Neural crest cell (in vitro differentiated cells): Measurements from ENCODE around the gene CREG1. TPM values are rescaled to one million over a fixed set of nuclear protein-coding genes. Genes with fewer than 3 reads are reported as not detected.

Experiments used
- DNase-seq: peaks from one replicate; pipeline ENCODE4 v3.0.0; 2021; ENCODE audit warnings: low read depth, mixed read lengths, low spot score
- H3K27ac Mint-ChIP-seq: one replicate; pipeline ENCODE4 v1.8.0; 2021; ENCODE audit warnings: mild to moderate bottlenecking, mixed read lengths; ENCODE audit not compliant: unreplicated experiment
- H3K27me3 Mint-ChIP-seq: 2 replicates; pipeline ENCODE4 v1.8.0; 2021; ENCODE audit warnings: low read depth, mild to moderate bottlenecking, mixed read lengths
- H3K36me3 Mint-ChIP-seq: 2 replicates; pipeline ENCODE4 v1.8.0; 2021; ENCODE audit warnings: low read depth, mild to moderate bottlenecking, mixed read lengths
- H3K4me1 Mint-ChIP-seq: 2 replicates; pipeline ENCODE4 v1.8.0; 2021; ENCODE audit warnings: mixed read lengths
- H3K4me3 Mint-ChIP-seq: one replicate; pipeline ENCODE4 v1.8.0; 2021; ENCODE audit warnings: mild to moderate bottlenecking, mixed read lengths
- H3K9me3 Mint-ChIP-seq: 2 replicates; pipeline ENCODE4 v1.8.0; 2021; ENCODE audit warnings: mixed read lengths
- CTCF ChIP-seq: fragments of 200-600 bp; sonication (generic); conservative IDR thresholded peaks from 2 replicates; pipeline ENCODE4 v1.5.0; 2021; ENCODE audit warnings: antibody characterized with exemption, mild to moderate bottlenecking
- total RNA-seq: library from RNA; stranded (reverse); gene quantifications from 2 replicates; pipeline ENCODE4 v1.2.1, GENCODE V29; 2021

CREG1 gene
- total RNA-seq, 1 donor from 2014 or later, result 24.1 TPM

- H3K36me3 Mint-ChIP-seq, result no peaks in the 10 kb centered on the region
- H3K27ac Mint-ChIP-seq, result no peak overlapping the region
- H3K9me3 Mint-ChIP-seq, result peaks cover 5% of the 10 kb centered on the region
- H3K27me3 Mint-ChIP-seq, result no peaks in the 10 kb centered on the region
- no peaks in the 10 kb centered on the region for H3K4me1 Mint-ChIP-seq
- no peak for TF ChIP-seq CTCF
- no peak overlapping the region for H3K4me3 Mint-ChIP-seq
- DNase-seq, result no peak
Observed at GRCh38 chr1:167582722-167583121, 29.2 kb upstream of the CREG1 start.

- TF ChIP-seq CTCF, result no peak
- Mint-ChIP-seq H3K27me3 (no peaks in the 10 kb centered on the region), H3K36me3 (no peaks in the 10 kb centered on the region), H3K4me1 (no peaks in the 10 kb centered on the region), H3K9me3 (peaks cover 5% of the 10 kb centered on the region), H3K27ac (no peak overlapping the region), H3K4me3 (no peak overlapping the region)
- DNase-seq, result no peak
Observed at GRCh38 chr1:167582064-167582463, 28.5 kb upstream of the CREG1 start.

GRCh38 chr1:167579986-167580385, 26.4 kb upstream of the CREG1 start:
- H3K36me3 Mint-ChIP-seq, result no peaks in the 10 kb centered on the region
- no peak for TF ChIP-seq CTCF
- H3K27ac Mint-ChIP-seq, result no peak overlapping the region
- H3K9me3 Mint-ChIP-seq, result peaks cover 5% of the 10 kb centered on the region
- H3K4me1 Mint-ChIP-seq, result no peaks in the 10 kb centered on the region
- DNase-seq, result no peak
- H3K27me3 Mint-ChIP-seq, result peaks cover 2% of the 10 kb centered on the region
- no peak overlapping the region for H3K4me3 Mint-ChIP-seq

- H3K27ac Mint-ChIP-seq, result no peak overlapping the region
- no peaks in the 10 kb centered on the region for H3K36me3 Mint-ChIP-seq
Observed at GRCh38 chr1:167578939-167579521, 25.5 kb upstream of the CREG1 start.

GRCh38 chr1:167575649-167576048, 22.1 kb upstream of the CREG1 start:
- Mint-ChIP-seq H3K27me3 (peaks cover 2% of the 10 kb centered on the region), H3K27ac (no peak overlapping the region), H3K36me3 (no peaks in the 10 kb centered on the region), H3K9me3 (peaks cover 2% of the 10 kb centered on the region), H3K4me3 (no peak overlapping the region), H3K4me1 (no peaks in the 10 kb centered on the region)
- no peak for TF ChIP-seq CTCF
- DNase-seq, result no peak

More at GRCh38 chr1:167578939-167579521, 25.5 kb upstream of the CREG1 start:
- H3K4me1 Mint-ChIP-seq, result no peaks in the 10 kb centered on the region
- H3K9me3 Mint-ChIP-seq, result peaks cover 7% of the 10 kb centered on the region
- peaks cover 2% of the 10 kb centered on the region for H3K27me3 Mint-ChIP-seq
- H3K4me3 Mint-ChIP-seq, result no peak overlapping the region
- TF ChIP-seq CTCF, result no peak
- DNase-seq, result no peak
